Measurements from ENCODE around the gene C1orf226.

The C1orf226 gene

GRCh38 chr1:162386292-162387225, 5.0 kb downstream of the C1orf226 start:
- no peak for DNase-seq

DNA sequence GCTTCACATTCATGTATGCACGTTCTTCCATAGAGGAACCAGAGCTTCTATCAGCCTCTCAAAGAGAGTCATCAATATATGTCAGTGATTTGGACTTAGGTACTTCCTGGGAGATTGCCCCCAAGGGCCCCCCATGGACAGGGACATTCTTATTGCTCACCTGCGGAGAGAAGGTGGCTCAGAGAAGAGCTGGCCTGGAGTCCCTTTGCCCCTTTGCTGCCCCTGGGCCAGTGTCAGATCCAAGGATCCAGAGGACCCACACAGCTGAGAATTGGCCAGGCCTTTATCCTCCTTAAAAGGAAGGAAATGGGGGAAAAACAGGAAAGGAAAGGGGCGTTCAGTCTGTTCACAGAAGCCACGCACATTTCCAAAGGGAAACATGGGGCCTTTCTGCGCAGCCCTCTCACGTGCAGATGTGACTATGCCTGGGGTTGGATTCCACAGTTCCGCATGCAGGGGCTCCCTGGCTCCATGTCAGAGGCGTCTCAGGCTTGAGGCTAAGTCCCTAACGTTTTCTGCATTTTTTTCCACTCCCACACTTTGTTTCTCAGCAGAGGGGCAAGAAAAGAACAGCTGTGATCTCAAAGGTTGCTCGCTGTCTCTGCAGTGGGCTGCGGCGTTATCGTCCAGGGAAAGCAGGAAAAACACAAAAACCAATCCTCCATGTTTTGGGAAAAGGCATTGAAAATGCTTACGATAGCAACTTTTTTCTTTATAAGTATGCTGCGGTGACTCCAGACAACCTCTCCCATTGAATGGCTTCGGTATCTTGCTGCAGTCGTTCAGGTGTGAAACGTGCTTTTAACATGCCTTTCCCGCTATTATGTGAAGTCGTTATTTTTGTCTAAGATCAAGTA, 5.9 kb downstream of the C1orf226 start:
- DNase-seq, result no peak

DNA sequence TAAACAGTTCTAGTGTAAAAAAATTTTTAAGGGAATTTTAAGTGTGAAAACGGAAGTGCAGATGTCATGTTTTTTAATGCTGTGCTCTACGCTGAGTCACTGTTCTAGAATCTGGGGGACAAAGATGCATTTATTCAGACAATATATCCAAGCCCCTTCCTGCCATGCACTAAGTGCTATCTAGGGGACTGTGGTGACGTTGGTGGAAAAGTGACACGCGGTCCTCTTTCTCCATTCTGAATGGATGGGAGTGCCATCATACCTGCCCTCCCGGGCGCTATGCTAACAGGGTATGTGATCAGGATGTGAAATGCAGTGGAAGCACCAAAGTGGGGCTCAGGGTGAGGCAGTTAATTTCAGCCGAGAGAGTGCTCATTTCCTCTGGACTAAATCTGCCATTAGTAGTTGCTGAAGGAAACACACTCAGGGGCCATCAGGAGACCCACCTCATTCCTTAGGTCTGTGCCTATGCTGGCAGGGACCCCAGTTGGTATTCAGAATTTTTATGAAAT, 6.6 kb downstream of the C1orf226 start:
- DNase-seq, result no peak

DNA sequence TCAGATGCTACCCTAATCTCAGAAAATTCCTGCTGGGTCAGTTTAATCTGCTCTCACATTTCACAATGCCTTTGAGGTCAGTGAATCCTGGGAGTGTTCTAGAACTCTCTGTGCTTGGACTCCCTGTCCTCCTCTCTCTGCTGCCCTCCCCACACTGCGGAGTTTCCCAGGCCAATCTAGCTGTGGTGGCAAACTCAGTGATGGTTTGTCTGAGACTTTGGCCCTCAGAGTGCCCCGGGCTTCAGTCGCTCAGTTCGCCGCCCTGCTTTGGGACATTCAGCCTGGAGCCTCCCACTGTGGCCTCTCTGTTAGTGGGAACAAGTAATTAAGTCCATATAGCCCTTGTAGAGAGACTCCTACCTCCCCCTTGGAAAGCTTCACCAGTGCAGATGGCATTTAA, 7.1 kb downstream of the C1orf226 start:
- no peak for DNase-seq

DNA sequence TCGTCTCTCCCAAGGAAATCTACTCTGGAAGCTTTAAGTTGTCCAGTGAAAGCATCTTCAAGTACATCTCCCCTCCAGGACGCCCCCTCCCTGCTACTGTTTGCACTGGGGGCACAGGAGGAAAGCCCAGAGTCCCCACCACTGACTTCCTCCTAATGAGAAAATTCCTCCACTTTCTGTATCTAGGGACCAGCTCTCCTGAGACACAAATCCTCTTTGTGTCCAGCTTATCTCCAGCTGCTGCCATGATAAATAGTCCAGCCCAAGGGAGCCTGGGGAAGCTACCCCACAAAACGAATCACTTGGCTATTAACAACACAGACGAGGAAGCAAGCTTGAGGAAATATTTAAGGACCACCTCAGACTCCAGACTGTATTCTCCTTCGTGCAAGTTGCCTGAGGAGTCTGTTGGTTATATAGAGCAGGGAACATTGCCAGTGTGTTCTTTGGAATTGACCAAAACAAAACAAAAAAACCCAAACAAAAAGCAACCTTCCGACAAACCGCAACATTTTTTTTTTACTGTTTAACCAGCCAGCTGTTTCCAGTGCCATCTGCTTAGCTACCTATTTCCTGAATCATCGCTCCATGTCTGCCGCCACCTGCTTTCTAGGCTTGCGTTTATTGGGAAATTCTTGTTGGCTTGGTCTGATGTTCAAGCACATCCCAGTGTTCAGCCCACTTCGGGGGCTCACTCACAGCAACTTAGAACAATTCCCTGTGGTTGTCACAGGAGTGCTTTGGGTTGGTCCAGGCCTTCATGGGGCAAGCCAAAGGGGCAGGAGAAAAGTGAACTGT, 7.7 kb downstream of the C1orf226 start:
- no peak for DNase-seq

- no peak for DNase-seq
Measured at GRCh38 chr1:162389971-162390370, 8.4 kb downstream of the C1orf226 start.

DNA sequence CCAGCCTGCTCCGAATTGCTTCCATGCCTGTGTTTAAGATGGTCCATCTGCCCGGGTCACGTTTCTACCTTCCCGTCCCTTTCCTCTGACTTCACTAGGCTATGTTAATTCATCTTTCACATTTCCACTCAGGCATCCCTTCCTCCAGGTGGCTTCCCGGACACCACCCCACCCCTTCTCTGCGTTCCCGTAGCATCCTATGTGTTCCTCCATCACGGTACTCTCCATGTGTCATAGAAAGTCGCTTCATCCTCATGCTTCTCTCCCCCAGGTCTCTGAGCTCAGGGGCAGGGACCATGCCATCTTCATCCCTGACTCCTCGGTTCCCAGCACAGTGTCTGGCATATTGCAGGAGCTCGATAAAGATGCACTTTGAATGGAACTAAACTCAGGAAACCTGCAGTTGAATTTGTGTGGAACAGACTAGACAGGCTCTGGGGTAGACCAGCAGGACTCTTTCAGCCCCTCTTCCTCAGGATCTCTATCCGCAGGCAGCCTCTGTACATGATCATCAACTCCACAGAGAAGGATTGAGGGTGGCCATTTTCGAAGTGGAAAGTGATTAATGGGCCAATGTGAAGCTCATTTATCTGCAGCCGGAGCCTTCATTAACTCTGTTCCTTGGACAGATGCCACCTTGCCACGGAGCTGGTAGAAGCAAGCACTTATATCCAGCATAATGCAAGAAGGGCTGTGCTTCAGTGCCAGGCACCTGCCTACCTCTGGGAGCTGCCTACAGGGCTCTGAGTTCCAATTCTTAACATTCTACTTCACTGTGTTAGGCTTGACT, 9.1 kb downstream of the C1orf226 start:
- no peak for DNase-seq

DNA sequence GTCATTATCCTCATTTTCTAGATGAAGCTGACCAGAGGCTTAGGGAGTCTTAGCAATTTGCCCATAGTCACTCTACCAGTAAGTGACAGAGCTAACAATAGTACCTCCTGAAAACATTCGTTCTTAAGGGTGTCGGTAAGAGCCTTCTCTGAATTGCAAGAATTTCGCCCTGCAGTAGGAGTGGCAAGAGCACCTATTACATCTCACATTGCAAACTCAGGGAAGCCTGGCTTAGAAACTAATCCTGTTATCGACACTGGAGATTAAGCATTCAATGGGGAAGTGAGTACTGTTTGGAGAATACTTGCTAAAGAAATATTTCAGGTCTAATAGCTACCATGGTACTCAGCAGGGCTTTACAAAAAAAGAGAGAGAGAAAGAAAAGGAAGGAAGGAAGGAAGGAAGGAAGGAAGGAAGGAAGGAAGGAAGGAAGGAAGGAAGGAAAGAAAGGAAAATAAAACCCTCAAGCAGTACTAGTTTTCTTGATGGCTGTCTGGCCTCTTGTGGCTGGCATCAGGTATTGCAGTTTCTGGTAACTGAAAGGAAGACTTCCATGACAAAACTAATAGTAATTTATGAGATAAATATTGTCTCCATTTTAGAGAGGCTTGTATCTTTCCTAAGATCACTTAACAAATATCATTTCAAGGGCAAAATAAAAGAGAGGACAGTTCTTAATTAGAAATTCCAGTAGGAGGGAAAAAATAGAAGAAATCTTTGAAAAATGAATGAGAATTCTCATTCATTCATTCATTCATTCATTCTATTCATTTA, 10.4 kb downstream of the C1orf226 start:
- no peak for DNase-seq

DNA sequence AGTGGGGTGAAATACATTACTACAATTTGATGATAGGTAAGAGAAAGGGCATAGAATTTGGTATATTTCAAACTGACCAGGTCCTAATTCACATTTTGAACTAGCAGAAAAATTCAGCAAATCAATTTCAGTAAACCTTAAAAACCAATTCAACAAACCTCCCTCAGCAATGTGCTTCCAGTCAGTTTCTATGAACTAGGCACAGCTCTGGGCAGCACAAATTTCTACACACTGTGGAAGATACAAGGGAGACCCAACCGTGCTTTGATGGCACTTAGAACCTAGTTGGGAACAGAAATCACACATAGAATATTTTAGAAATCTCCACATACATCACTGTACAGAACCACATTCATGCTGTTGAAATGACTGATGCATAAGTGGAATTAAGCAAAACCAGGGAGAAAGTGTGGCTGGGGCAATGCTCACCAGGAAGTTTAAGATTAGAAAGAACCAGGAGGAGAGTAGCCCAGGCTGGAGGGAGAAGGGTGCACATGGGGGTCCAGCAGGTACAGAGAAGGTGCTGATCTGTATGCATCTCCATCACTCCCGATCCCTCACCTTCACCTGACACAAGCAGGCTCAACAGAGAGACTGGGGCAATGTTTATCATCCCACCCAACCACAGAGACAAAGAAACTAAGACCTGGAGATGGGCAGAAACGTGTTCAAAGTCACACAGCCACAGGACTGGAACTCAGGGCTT, 14.8 kb downstream of the C1orf226 start:
- DNase-seq, result no peak

GRCh38 chr1:162397039-162397448, 15.5 kb downstream of the C1orf226 start:
- no peak for DNase-seq

DNA sequence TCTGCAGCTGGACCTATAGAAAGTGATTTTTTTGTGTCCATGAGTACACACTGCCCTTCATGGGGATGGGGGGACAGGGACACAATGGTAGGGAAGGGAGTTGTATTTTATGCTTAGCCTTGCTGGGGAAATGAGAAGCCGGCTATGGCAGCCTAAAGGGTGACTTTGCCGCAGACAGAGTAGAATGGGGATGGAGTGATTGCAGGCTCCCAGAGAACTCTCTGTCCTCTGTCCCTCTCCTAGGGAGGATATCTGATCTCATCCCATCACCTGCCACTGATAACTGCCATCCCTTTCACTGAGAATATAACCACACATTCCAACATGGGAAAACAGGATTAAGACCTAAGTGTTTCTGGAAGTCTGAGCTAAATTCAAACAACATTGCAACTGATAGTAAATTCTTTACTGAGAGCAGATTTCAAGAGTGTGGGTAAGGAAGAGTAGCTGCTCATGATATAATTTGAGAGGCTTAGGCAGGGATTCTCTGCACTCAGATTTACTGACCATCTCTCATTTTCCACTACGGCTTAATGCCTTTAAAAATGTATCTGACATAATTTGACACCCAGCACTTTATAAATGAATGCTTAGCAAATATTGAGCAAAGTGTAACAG, 16.5 kb downstream of the C1orf226 start:
- no peak for DNase-seq

DNA sequence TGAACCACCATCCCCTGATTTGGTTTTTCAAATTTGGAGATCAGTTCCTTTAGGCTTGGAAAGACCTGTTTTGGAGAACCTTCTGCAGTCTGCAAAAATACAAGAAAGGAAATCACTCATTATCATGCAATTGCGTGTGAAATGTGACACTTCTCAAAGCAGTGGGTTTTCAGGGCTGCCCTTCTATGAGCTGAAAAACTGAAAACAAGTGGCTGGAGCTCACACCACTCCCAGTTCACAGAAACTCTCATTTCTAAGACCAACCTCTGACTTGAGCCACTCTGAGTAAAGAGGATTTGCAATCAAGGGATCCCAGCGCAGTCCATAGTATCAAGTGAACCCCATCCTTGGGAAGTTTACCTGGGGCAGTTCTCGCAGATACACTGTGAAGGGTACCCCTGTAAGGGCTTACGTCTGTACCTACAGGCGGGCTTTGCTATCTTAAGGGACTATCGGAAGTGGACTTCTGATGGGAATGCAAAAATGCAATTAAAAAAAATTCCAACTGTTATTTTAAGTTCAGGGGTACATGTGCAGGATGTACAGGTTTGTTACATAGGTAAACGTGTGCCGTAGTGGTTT, 17.6 kb downstream of the C1orf226 start:
- DNase-seq, result no peak

DNA sequence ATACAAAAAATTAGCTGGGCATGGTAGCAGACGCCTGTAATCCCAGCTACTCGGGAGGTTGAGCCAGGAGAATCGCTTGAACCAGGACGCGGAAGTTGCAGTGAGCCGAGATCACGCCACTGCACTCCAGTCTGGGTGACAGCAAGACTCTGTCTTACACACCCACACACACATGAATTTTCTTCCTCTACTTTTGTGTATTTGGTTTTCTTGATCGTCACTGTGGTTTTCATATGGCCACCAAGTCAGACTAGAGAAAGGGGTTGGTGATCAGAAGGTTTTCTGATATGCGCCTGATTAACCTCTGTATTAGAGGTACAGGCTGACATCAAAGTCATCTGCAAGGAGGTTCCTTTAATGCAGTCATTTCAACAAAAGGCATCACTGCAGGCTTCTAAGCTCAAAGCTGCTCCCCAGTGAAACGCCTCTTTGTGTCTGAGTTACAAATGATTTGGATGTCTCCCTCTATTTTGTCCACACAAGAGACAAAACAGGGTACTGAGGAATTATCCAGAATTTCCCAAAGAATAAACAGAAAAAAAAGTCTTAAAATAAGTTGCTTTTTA, 19.3 kb downstream of the C1orf226 start:
- no peak for DNase-seq

DNA sequence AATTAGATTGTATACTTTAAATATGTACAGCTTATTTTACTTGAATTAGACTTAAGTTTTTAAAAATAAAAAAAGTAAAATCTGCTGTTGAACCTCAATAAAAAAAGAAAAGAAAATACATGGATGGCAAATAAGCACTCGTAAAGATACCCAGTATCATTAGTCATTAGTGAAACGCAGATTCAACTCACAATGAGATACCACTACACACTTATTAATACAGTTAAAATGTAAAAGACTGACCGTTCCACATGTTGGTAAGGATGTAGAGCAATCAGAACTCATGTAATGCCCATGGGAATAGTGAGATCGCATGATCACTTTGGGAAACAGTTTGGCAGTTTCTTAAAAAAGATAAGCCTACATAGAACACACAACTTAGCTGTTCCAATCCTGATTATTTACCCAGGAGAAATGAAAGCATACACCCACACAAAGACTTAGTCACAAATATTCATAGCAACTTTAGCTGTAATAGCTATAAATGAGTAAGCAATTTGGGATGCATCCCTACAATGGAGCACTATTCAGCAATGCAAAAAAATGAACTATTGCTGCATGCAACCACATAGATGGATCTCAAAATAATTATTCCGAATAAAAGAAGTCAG, 23.1 kb downstream of the C1orf226 start:
- no peak for DNase-seq

- DNase-seq, result no peak
Measured at GRCh38 chr1:162405800-162406199, 24.3 kb downstream of the C1orf226 start.

GRCh38 chr1:162406811-162407210, 25.3 kb downstream of the C1orf226 start:
- DNase-seq, result no peak

GRCh38 chr1:162407539-162407938, 26.0 kb downstream of the C1orf226 start:
- DNase-seq, result no peak

DNA sequence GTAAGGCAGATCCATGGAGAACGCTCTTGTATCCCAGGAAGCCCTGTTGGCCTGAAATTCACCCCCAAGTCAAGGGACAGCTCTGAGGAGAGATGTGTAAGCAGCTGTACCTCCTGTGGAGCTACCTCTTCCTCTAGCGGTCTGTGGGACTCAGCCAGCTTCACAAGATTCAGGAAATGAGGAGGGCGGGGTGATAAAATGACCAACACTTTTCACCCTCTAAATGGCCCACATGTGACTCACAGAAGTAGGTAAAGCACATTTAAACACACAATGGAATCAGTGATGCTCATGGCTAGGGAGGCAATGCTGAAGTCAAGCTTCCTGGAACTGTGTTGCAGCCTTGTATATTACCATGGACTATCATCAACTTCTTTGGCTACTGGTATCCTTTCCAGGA, 30.5 kb downstream of the C1orf226 start, which contains the start of gene SH2D1B:
TSS of gene SH2D1B (minus strand) at position 135 of the 400 bp plus-strand sequence. CDS start at position 15, 120 bp downstream.
- DNase-seq, result no peak

DNA sequence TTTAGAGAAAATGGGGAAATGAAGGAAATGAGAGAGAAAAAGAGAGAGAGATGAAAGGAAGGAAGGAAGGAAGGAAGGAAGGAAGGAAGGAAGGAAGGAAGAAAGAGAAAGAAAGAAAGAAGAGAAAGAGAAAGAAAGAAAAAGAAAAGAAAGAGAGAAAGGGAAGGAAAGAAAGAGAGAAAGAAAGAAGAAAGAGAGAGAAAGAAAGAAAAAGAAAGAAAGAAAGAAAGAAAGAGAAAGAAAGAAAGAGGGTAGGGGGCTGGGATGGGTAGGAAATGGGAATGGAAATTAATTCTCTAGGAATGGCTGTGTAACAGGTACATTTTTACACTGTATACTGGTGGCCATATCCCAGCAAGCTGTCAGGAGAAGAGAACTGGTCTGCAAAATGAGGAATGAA, 34.7 kb downstream of the C1orf226 start:
- DNase-seq, result no peak
